ENCODE data around the gene BRPF3. TPM values are rescaled to one million over a fixed set of nuclear protein-coding genes. Genes with fewer than 3 reads are reported as not detected.

BRPF3 gene
- polyA plus RNA-seq, 1 donor from 2014 or later, result 10.1 TPM

GRCh38 chr6:36149476-36149875, 47.1 kb upstream of the BRPF3 start:
- H3K9me2 ChIP-seq (ENCODE audit: insufficient read depth, low read length), result no peaks in the 10 kb centered on the region
- no peaks in the 10 kb centered on the region for H3K36me3 ChIP-seq (ENCODE audit: insufficient read depth, low read length)
- H3K27me3 ChIP-seq (ENCODE audit: insufficient read depth, low read depth, low read length), result no peaks in the 10 kb centered on the region
- H3K27ac ChIP-seq (ENCODE audit: low read length), result no peak overlapping the region
- no peaks in the 10 kb centered on the region for H3K9me3 ChIP-seq (ENCODE audit: low read length)
- H4K20me1 ChIP-seq (ENCODE audit: insufficient read depth), result no peaks in the 10 kb centered on the region
- H3K4me3 ChIP-seq (ENCODE audit: low read length), result no peak overlapping the region
- no peaks in the 10 kb centered on the region for H3K79me2 ChIP-seq (replicated peaks; ENCODE audit: insufficient read depth, low read length)
- no peaks in the 10 kb centered on the region for H3F3A ChIP-seq (ENCODE audit: insufficient read depth, low read length, poor library complexity, severe bottlenecking)
- TF ChIP-seq RAD21 (conservative IDR thresholded peaks at IDR 0.05) (no peak), POLR2AphosphoS5 (IDR thresholded peaks at IDR 0.05) (no peak), CTCF (IDR thresholded peaks at IDR 0.05; ENCODE audit: poor library complexity, severe bottlenecking) (no peak), MXI1 (conservative IDR thresholded peaks at IDR 0.05; ENCODE audit: poor library complexity, severe bottlenecking) (no peak), EZH2 (IDR thresholded peaks at IDR 0.05; ENCODE audit: borderline replicate concordance, insufficient read depth, low read length, poor library complexity, severe bottlenecking) (no peak), SMC3 (conservative IDR thresholded peaks at IDR 0.05; ENCODE audit: poor library complexity) (no peak), EP300 (conservative IDR thresholded peaks at IDR 0.05; ENCODE audit: poor library complexity, severe bottlenecking) (no peak), REST (IDR thresholded peaks at IDR 0.05; ENCODE audit: borderline replicate concordance) (no peak), TAF1 (IDR thresholded peaks at IDR 0.05; ENCODE audit: low read depth) (no peak)
- H3K4me2 ChIP-seq (ENCODE audit: low read length), result no peak overlapping the region
- no peak overlapping the region for H3K9ac ChIP-seq (ENCODE audit: low read length)
- no peak overlapping the region for H2AFZ ChIP-seq (ENCODE audit: low read depth, low read length)

- Histone ChIP-seq H3K9ac (ENCODE audit: low read length) (no peak overlapping the region), H3K9me2 (ENCODE audit: insufficient read depth, low read length) (no peaks in the 10 kb centered on the region), H3K27me3 (ENCODE audit: insufficient read depth, low read depth, low read length) (no peaks in the 10 kb centered on the region), H2AFZ (ENCODE audit: low read depth, low read length) (no peak overlapping the region), H3K79me2 (replicated peaks; ENCODE audit: insufficient read depth, low read length) (no peaks in the 10 kb centered on the region), H4K20me1 (ENCODE audit: insufficient read depth) (no peaks in the 10 kb centered on the region), H3K4me2 (ENCODE audit: low read length) (no peak overlapping the region), H3K27ac (ENCODE audit: low read length) (no peak overlapping the region), H3K36me3 (ENCODE audit: insufficient read depth, low read length) (no peaks in the 10 kb centered on the region), H3F3A (ENCODE audit: insufficient read depth, low read length, poor library complexity, severe bottlenecking) (no peaks in the 10 kb centered on the region), H3K4me3 (ENCODE audit: low read length) (no peak overlapping the region), H3K9me3 (ENCODE audit: low read length) (no peaks in the 10 kb centered on the region)
- no peak for TF ChIP-seq CTCF (IDR thresholded peaks at IDR 0.05; ENCODE audit: poor library complexity, severe bottlenecking)
- no peak for TF ChIP-seq TAF1 (IDR thresholded peaks at IDR 0.05; ENCODE audit: low read depth)
- TF ChIP-seq EZH2 (IDR thresholded peaks at IDR 0.05; ENCODE audit: borderline replicate concordance, insufficient read depth, low read length, poor library complexity, severe bottlenecking), result no peak
- TF ChIP-seq RAD21 (conservative IDR thresholded peaks at IDR 0.05), result no peak
- no peak for TF ChIP-seq POLR2AphosphoS5 (IDR thresholded peaks at IDR 0.05)
- no peak for TF ChIP-seq SMC3 (conservative IDR thresholded peaks at IDR 0.05; ENCODE audit: poor library complexity)
- no peak for TF ChIP-seq MXI1 (conservative IDR thresholded peaks at IDR 0.05; ENCODE audit: poor library complexity, severe bottlenecking)
- TF ChIP-seq EP300 (conservative IDR thresholded peaks at IDR 0.05; ENCODE audit: poor library complexity, severe bottlenecking), result no peak
- TF ChIP-seq REST (IDR thresholded peaks at IDR 0.05; ENCODE audit: borderline replicate concordance), result no peak
These were observed 46.3 kb upstream of the BRPF3 start for GRCh38 chr6:36150283-36150682.
